ENCODE data around the gene VEZT. TPM values are rescaled to one million over a fixed set of nuclear protein-coding genes. Genes with fewer than 3 reads are reported as not detected.
A peak's percentile ranks its signal among the peaks of the same experiment; 100 is the strongest.

VEZT gene
- total and polyA plus RNA-seq, 2 donors (not counting 1 experiment from before 2014, with no cell fraction given) = 76.6 to 123 TPM

GRCh38 chr12:95197636-95198035 is 20.0 kb upstream of the VEZT start:
- Histone ChIP-seq H3K27ac (ENCODE audit: insufficient read depth, low read length) (no peak overlapping the region), H2AFZ (ENCODE audit: low read length) (no peak overlapping the region), H3K9me3 (ENCODE audit: control insufficient read depth, insufficient read depth, low read depth, low read length) (no peaks in the 10 kb centered on the region), H3K4me2 (ENCODE audit: extremely low read depth, insufficient read depth, low read length) (no peak overlapping the region), H3K27me3 (ENCODE audit: control insufficient read depth, insufficient read depth, low read length) (no peaks in the 10 kb centered on the region), H3K4me1 (ENCODE audit: control insufficient read depth, extremely low read depth, insufficient read depth, low read length) (peaks cover 2% of the 10 kb centered on the region), H3K4me3 (replicated peaks in 1 of 4; ENCODE audit: control extremely low read depth in 1 of 4, insufficient read depth in 1 of 4, low read depth in 3 of 4, low read length in 4 of 4) (no peak overlapping the region), H4K20me1 (ENCODE audit: control insufficient read depth, extremely low read depth, insufficient read depth, low read length) (no peaks in the 10 kb centered on the region), H3K36me3 (ENCODE audit: control insufficient read depth, insufficient read depth, low read length) (no peaks in the 10 kb centered on the region), H3K79me2 (ENCODE audit: control insufficient read depth, insufficient read depth, low read length) (no peaks in the 10 kb centered on the region), H3K9ac (ENCODE audit: insufficient read depth, low read length) (no peak overlapping the region)
- no peak for TF ChIP-seq CTCF (conservative IDR thresholded peaks at IDR 0.05 in 1 of 2, IDR thresholded peaks at IDR 0.05 in 1 of 2; ENCODE audit: low read depth in 1 of 2, low read length in 2 of 2)
- no peak for TF ChIP-seq EZH2 (IDR thresholded peaks at IDR 0.05; ENCODE audit: low read length, missing control alignments)
- no peak for DNase-seq (ENCODE audit: low read depth in 2 of 2)

GRCh38 chr12:95198914-95199313 is 18.7 kb upstream of the VEZT start:
- peaks cover 6% of the 10 kb centered on the region for H3K4me1 ChIP-seq (ENCODE audit: control insufficient read depth, extremely low read depth, insufficient read depth, low read length)
- H3K4me3 ChIP-seq (replicated peaks in 1 of 4; ENCODE audit: control extremely low read depth in 1 of 4, insufficient read depth in 1 of 4, low read depth in 3 of 4, low read length in 4 of 4) = no peak overlapping the region
- no peaks in the 10 kb centered on the region for H3K9me3 ChIP-seq (ENCODE audit: control insufficient read depth, insufficient read depth, low read depth, low read length)
- no peaks in the 10 kb centered on the region for H3K27me3 ChIP-seq (ENCODE audit: control insufficient read depth, insufficient read depth, low read length)
- DNase-seq (ENCODE audit: low read depth in 2 of 2) = no peak
- no peak overlapping the region for H3K9ac ChIP-seq (ENCODE audit: insufficient read depth, low read length)
- no peak overlapping the region for H2AFZ ChIP-seq (ENCODE audit: low read length)
- H4K20me1 ChIP-seq (ENCODE audit: control insufficient read depth, extremely low read depth, insufficient read depth, low read length) = no peaks in the 10 kb centered on the region
- TF ChIP-seq EZH2 (IDR thresholded peaks at IDR 0.05; ENCODE audit: low read length, missing control alignments) (no peak), CTCF (conservative IDR thresholded peaks at IDR 0.05 in 1 of 2, IDR thresholded peaks at IDR 0.05 in 1 of 2; ENCODE audit: low read depth in 1 of 2, low read length in 2 of 2) (no peak)
- H3K27ac ChIP-seq (ENCODE audit: insufficient read depth, low read length) = no peak overlapping the region
- H3K79me2 ChIP-seq (ENCODE audit: control insufficient read depth, insufficient read depth, low read length) = no peaks in the 10 kb centered on the region
- no peak overlapping the region for H3K4me2 ChIP-seq (ENCODE audit: extremely low read depth, insufficient read depth, low read length)
- H3K36me3 ChIP-seq (ENCODE audit: control insufficient read depth, insufficient read depth, low read length) = no peaks in the 10 kb centered on the region

GRCh38 chr12:95200128-95200894 is 17.3 kb upstream of the VEZT start:
- DNase-seq (ENCODE audit: low read depth in 2 of 2) = no peak
- Histone ChIP-seq H3K36me3 (ENCODE audit: control insufficient read depth, insufficient read depth, low read length) (no peaks in the 10 kb centered on the region), H3K4me1 (ENCODE audit: control insufficient read depth, extremely low read depth, insufficient read depth, low read length) (peaks cover 15% of the 10 kb centered on the region), H3K27ac (ENCODE audit: insufficient read depth, low read length) (no peak overlapping the region), H3K79me2 (ENCODE audit: control insufficient read depth, insufficient read depth, low read length) (no peaks in the 10 kb centered on the region), H3K9ac (ENCODE audit: insufficient read depth, low read length) (no peak overlapping the region), H4K20me1 (ENCODE audit: control insufficient read depth, extremely low read depth, insufficient read depth, low read length) (no peaks in the 10 kb centered on the region), H3K4me2 (ENCODE audit: extremely low read depth, insufficient read depth, low read length) (peak overlapping the region; percentile 36), H2AFZ (ENCODE audit: low read length) (peak overlapping the region; percentile 22), H3K27me3 (ENCODE audit: control insufficient read depth, insufficient read depth, low read length) (no peaks in the 10 kb centered on the region), H3K9me3 (ENCODE audit: control insufficient read depth, insufficient read depth, low read depth, low read length) (no peaks in the 10 kb centered on the region), H3K4me3 (replicated peaks in 1 of 4; ENCODE audit: control extremely low read depth in 1 of 4, insufficient read depth in 1 of 4, low read depth in 3 of 4, low read length in 4 of 4) (peak overlapping the region in 1 of 4 experiments; percentile 1)
- TF ChIP-seq CTCF (conservative IDR thresholded peaks at IDR 0.05 in 1 of 2, IDR thresholded peaks at IDR 0.05 in 1 of 2; ENCODE audit: low read depth in 1 of 2, low read length in 2 of 2) (no peak), EZH2 (IDR thresholded peaks at IDR 0.05; ENCODE audit: low read length, missing control alignments) (no peak)
